RCC 7860 (cell line): ENCODE results near the gene ZNF57.
"Not testable (repeated sequence)": the region's sequence is repeated elsewhere in the genome, so short reads cannot be mapped to it uniquely, and the experiment has no call there.

ENCODE experiments used
- DNase-seq: peaks from one replicate; pipeline ENCODE4 v3.0.0-alpha.2; 2015; ENCODE audit warnings: low spot score
- FAIRE-seq: peaks from 2 replicates; lab custom pipeline; 2012; peaks lifted over from hg19 to GRCh38; lab: Jason Lieb, UNC

The ZNF57 gene

GRCh38 chr19:2950286-2951124 is 49.8 kb downstream of the ZNF57 start:
- DNase-seq: peak; percentile 99
- FAIRE-seq: peak; percentile 94

- FAIRE-seq (no peak), DNase-seq (no peak)
These were observed 52.3 kb downstream of the ZNF57 start for GRCh38 chr19:2952953-2953481.

DNA sequence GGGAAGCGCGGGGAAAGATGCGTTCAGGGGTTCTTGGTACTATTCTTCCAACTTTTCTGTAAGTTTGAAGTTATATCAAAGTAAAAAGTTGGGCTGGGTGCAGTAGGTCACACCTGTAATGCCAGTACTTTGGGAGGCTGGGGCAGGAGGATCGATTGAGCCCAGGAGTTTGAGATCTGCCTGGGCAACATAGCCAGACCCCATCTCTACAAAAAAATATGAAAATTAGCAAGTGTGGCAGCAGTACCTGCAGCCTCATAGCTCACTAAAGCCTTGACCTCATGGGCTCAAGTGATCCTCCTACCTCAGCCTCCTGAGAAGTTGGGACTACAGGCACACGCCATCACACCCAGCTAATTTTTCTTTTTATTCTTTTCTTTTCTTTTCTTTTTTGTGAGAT is 56.4 kb downstream of the ZNF57 start:
- DNase-seq (no peak), FAIRE-seq (no peak)

DNA sequence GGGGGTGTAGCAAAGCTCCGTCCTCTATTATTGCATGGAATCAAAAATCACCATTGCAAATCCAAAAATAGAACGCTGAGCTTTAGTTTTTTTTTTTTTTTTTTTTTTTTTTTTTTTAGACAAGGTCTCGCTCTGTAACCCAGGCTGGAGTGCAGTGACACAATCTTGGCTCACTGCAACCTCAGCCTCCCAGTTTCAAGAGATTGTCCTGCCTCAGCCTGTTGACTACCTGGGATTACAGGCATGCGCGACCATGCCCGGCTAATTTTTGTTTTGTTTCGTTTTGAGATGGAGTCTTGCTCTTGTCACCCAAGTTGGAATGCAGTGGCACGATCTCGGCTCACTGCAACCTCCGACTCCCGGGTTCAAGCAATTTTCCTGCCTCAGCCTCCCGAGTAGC is 59.4 kb downstream of the ZNF57 start:
- no peak for FAIRE-seq
- no peak for DNase-seq

DNA sequence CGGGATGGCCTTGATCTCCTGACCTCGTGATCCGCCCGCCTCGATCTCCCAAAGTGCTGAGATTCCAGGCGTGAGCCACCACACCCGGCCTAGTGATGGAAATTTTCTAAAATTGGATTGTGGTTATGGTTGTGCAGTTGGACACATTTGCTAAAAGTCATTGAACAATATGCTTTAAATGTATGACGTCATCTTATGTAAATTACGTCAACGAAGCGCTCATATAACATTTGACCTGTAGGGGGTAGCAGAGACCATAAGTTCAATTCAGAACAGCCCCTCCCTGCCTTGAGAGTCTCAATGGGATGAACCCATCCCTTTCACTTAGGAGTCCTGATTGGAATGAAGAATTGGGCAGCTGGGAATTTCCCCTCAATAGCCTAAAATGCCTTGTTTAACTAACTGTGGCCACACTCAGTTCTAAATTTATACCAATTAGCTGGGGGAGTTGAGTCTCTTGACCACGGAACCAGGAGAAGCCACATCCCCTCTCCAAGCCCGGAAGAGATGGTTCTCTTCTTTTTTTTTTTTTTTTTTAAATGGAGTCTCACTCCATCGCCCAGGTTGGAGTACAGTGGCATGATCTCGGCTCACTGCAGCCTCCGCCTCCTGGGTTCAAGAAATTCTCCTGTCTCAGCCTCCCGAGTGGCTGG is 61.4 kb downstream of the ZNF57 start:
- DNase-seq (peak; percentile 68), FAIRE-seq (peak; percentile 62)

DNA sequence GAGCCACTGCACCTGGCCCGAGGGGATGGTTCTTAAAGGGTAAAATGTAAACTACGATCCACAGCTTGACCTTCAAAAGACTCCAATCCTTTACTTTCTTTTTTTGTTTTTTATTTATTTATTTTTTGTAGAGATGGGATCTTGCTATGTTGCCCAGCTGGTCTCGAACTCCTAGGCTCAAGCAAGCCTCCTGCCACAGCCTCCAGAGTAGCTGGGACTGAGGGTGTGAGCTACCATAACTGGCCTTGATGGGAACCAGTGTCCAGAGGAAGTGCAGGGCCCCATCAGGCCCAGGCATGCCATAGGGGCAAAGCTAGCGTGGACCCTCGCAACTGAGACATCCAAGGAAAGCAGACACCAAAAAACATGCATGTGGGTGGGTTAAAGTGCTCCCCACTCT is 62.4 kb downstream of the ZNF57 start:
- FAIRE-seq: no peak
- DNase-seq: no peak

DNA sequence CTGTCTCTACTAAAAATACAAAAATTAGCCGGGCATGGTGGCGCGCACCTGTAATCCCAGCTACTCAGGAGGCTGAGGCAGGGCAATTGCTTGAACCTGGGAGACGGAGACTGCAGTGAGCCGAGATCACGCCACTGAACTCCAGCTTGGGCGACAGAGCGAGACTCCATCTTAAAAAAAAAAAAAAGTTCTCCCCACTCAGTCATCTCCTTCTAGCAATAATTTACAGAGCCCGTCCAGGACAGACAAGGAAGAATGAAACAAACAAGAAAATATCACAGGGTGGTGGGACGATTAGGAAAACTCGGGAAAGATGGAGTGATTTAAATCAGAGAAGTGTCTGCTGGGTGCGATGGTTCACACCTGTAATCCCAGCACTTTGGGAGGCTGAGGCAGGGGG is 62.9 kb downstream of the ZNF57 start:
- DNase-seq, FAIRE-seq: not testable (repeated sequence)

DNA sequence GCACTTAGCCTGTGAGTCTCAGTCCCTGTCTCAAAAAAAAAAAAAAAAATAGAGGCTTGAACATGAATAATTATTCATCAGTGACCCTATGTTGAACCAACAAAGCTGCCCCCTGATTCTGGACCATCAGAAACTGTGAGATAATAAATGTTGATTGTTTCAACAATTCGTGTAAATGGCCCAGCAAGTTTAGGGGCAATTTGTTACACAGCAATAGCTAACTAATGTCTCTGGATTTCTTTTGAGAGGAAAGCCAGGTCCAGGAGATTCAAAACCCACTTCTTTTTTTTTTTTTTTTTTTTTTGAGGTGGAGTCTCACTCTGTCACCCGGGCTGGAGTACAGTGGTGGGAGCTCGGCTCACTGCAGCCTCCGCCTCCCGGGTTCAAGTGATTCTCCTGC is 64.1 kb downstream of the ZNF57 start:
- DNase-seq: no peak
- no peak for FAIRE-seq

GRCh38 chr19:2967972-2968371 is 67.2 kb downstream of the ZNF57 start:
- FAIRE-seq (no peak), DNase-seq (no peak)
